ENCODE measurements around the gene RTKN.
A peak's percentile ranks its signal among the peaks of the same experiment; 100 is the strongest.
"Not testable (repeated sequence)": the region's sequence is repeated elsewhere in the genome, so short reads cannot be mapped to it uniquely, and the experiment has no call there.

RTKN gene

GRCh38 chr2:74436848-74437695, 4.7 kb downstream of the RTKN start:
- ATAC-seq, result no peak

GRCh38 chr2:74436111-74436805, 5.5 kb downstream of the RTKN start:
- no peak for ATAC-seq

- ATAC-seq, result no peak
Measured at GRCh38 chr2:74430502-74430901, 11.2 kb downstream of the RTKN start.

GRCh38 chr2:74429487-74430451, 12.0 kb downstream of the RTKN start:
- no peak for ATAC-seq

- ATAC-seq, result no peak
Measured at GRCh38 chr2:74428675-74429074, 13.1 kb downstream of the RTKN start.

GRCh38 chr2:74427551-74427950, 14.2 kb downstream of the RTKN start:
- no peak for ATAC-seq

- no peak for ATAC-seq
Measured at GRCh38 chr2:74426181-74426758, 15.5 kb downstream of the RTKN start.

GRCh38 chr2:74425523-74425922, 16.2 kb downstream of the RTKN start:
- no peak for ATAC-seq

GRCh38 chr2:74424995-74425406, 16.7 kb downstream of the RTKN start:
- no peak for ATAC-seq

- no peak for ATAC-seq
Measured at GRCh38 chr2:74424139-74424992, 17.4 kb downstream of the RTKN start.

- ATAC-seq, result no peak
Measured at GRCh38 chr2:74423231-74424095, 18.3 kb downstream of the RTKN start.

- ATAC-seq, result peak; percentile 97
Measured at GRCh38 chr2:74421221-74421870, 20.4 kb downstream of the RTKN start, which contains the start of the genes C2orf81 and WDR54. C2orf81 (minus strand) TSS chr2:74421619; CDS start chr2:74421560, 59 bp downstream. WDR54 (plus strand) TSS chr2:74421730; CDS start chr2:74422154, 424 bp downstream.

GRCh38 chr2:74420443-74421103, 21.2 kb downstream of the RTKN start:
- not testable (repeated sequence) for ATAC-seq

- no peak for ATAC-seq
Measured at GRCh38 chr2:74420006-74420405, 21.7 kb downstream of the RTKN start.

- no peak for ATAC-seq
Measured at GRCh38 chr2:74419345-74419744, 22.4 kb downstream of the RTKN start.

GRCh38 chr2:74418312-74418711, 23.4 kb downstream of the RTKN start:
- ATAC-seq, result no peak

GRCh38 chr2:74417763-74418162, 24.0 kb downstream of the RTKN start:
- ATAC-seq, result no peak

- no peak for ATAC-seq
Measured at GRCh38 chr2:74417197-74417596, 24.5 kb downstream of the RTKN start.

GRCh38 chr2:74416778-74417177, 25.0 kb downstream of the RTKN start:
- ATAC-seq, result no peak

Data from activated CD4-positive, CD25-positive, alpha-beta regulatory T cell treated with anti-CD3 and anti-CD28 coated beads, Interleukin-2, amount 50 U/mL, for 24 hours (primary cell).